HCT116 (cell line): ENCODE results near the gene C19orf25. TPM values are rescaled to one million over a fixed set of nuclear protein-coding genes. Genes with fewer than 3 reads are reported as not detected.

ENCODE experiments used
- ATAC-seq: fragments of 200-7000 bp; cut with Tn5 transposase; 2 replicates; pipeline ENCODE4 v1.9.1; 2020; ENCODE audit warnings: mild to moderate bottlenecking, moderate library complexity
- BruUV-seq: library from RNA; stranded (reverse); fragments of 400-500 nt; replicated peaks from 2 replicates; lab custom pipeline; 2021; lab: Mats Ljungman, UMichigan
- CTCF ChIA-PET: fragments of 300-600 bp; sonication (Branson Sonifier 250); formaldehyde crosslinking; loops from one replicate; lab custom pipeline; 2021; ENCODE audit warnings: antibody characterized with exemption; lab: Charles Lee
- POLR2A ChIA-PET: fragments of 300-600, 350-600 bp; sonication (Branson Sonifier 250); formaldehyde crosslinking; loops from one replicate; lab custom pipeline; 2021; ENCODE audit warnings: antibody characterized with exemption; lab: Charles Lee
- RAD21 ChIA-PET, 2 experiments: fragments of 300-600 bp; sonication (Branson Sonifier 250); formaldehyde crosslinking; loops; one replicate each; lab custom pipeline; 2023; ENCODE audit warnings: low total read pairs in 2 of 2; ENCODE audit not compliant: uncharacterized antibody in 2 of 2, unreplicated experiment in 2 of 2, low non-redundant PET in 1 of 2; lab: Charles Lee
- DNase-seq: peaks from one replicate; pipeline ENCODE4 v3.0.0-alpha.2; 2010; ENCODE audit warnings: low read depth, low spot score
- H2AFZ ChIP-seq: fragments of 200-600 bp; shearing (Covaris generic), sonication (generic); 2 replicates; pipeline ENCODE4 v1.6.1; 2017; ENCODE audit warnings: low read depth, mixed run types, mixed read lengths, antibody characterized with exemption, low read length; ENCODE audit not compliant: poor library complexity, severe bottlenecking
- H3K27ac ChIP-seq: 2 replicates; pipeline ENCODE4 v1.5.1; 2012; ENCODE audit warnings: low read depth, low read length
- H3K27me3 ChIP-seq: fragments of 200-600 bp; sonication (generic); 2 replicates; pipeline ENCODE4 v1.6.1; 2016; ENCODE audit warnings: mixed run types, low read length, mixed read lengths; ENCODE audit not compliant: insufficient read depth
- H3K36me3 ChIP-seq, 2 experiments: fragments of 200-500 bp in 1 of 2; fragments of 200-600 bp in 1 of 2; sonication (Bioruptor generic) in 1 of 2; sonication (generic) in 1 of 2; 2 replicates each; pipeline versions ENCODE4 v1.5.1 to v1.6.1; 2014 to 2016; ENCODE audit warnings: low read length in 2 of 2, inconsistent platforms in 1 of 2, mixed read lengths in 1 of 2, mixed run types in 1 of 2; ENCODE audit not compliant: insufficient read depth in 2 of 2, control insufficient read depth in 1 of 2
- H3K4me1 ChIP-seq, 2 experiments: fragments of 200-600 bp in 1 of 2; sonication (generic) in 1 of 2; 2 replicates each; pipeline versions ENCODE4 v1.5.1 to v1.6.1; 2012 to 2017; ENCODE audit warnings: low read length in 2 of 2, inconsistent platforms in 1 of 2, mild to moderate bottlenecking in 1 of 2, mixed read lengths in 1 of 2, mixed run types in 1 of 2, moderate library complexity in 1 of 2; ENCODE audit not compliant: insufficient read depth in 2 of 2, control insufficient read depth in 1 of 2
- H3K4me2 ChIP-seq: fragments of 200-600 bp; sonication (generic); 2 replicates; pipeline ENCODE4 v1.6.1; 2017; ENCODE audit warnings: mixed run types, low read length, mixed read lengths
- H3K4me3 ChIP-seq, 2 experiments: fragments of 200-600 bp in 1 of 2; sonication (generic) in 1 of 2; replicated peaks in 1 of 2; 2 replicates each; pipeline ENCODE4 v1.5.1; 2011 to 2016; ENCODE audit warnings: low read length in 2 of 2, control low read depth in 1 of 2, low read depth in 1 of 2, mild to moderate bottlenecking in 1 of 2, mixed read lengths in 1 of 2, mixed run types in 1 of 2
- H3K79me2 ChIP-seq: fragments of 200-600 bp; sonication (generic); 2 replicates; pipeline ENCODE4 v1.6.1; 2017; ENCODE audit warnings: mild to moderate bottlenecking, mixed run types, low read length, moderate library complexity, mixed read lengths; ENCODE audit not compliant: insufficient read depth
- H3K9ac ChIP-seq: fragments of 200-600 bp; sonication (generic); 2 replicates; pipeline ENCODE4 v1.6.1; 2016; ENCODE audit warnings: low read length, mixed read lengths
- H3K9me2 ChIP-seq: fragments of 200-600 bp; sonication (generic), shearing (Covaris generic); 2 replicates; pipeline ENCODE4 v1.6.1; 2017; ENCODE audit warnings: mixed run types, mild to moderate bottlenecking, moderate library complexity; ENCODE audit not compliant: insufficient read depth
- H3K9me3 ChIP-seq, 2 experiments: fragments of 200-500 bp in 1 of 2; fragments of 200-600 bp in 1 of 2; sonication (Bioruptor generic) in 1 of 2; sonication (generic) in 1 of 2; 2 replicates each; pipeline ENCODE4 v1.6.1; 2014 to 2017; ENCODE audit warnings: low read length in 2 of 2, mixed read lengths in 2 of 2, inconsistent platforms in 1 of 2, low read depth in 1 of 2, mild to moderate bottlenecking in 1 of 2, mixed run types in 1 of 2, moderate library complexity in 1 of 2; ENCODE audit not compliant: control insufficient read depth in 1 of 2, insufficient read depth in 1 of 2
- H4K20me1 ChIP-seq: fragments of 200-600 bp; sonication (generic), shearing (Covaris generic); 2 replicates; pipeline ENCODE4 v1.6.1; 2017; ENCODE audit warnings: mixed run types, mild to moderate bottlenecking, moderate library complexity; ENCODE audit not compliant: insufficient read depth
- ELF1 ChIP-seq: IDR thresholded peaks from 2 replicates; pipeline ENCODE4 v1.6.1; 2012; ENCODE audit warnings: low read depth, borderline replicate concordance
- EZH2 ChIP-seq: fragments of 200-600 bp; sonication (generic); IDR thresholded peaks from 2 replicates; pipeline ENCODE4 v1.6.1; 2017; ENCODE audit warnings: antibody characterized with exemption, mixed run types
- FOSL1 ChIP-seq: IDR thresholded peaks from 2 replicates; pipeline ENCODE4 v1.6.1; 2012; ENCODE audit warnings: low read depth
- TCF7L2 ChIP-seq: IDR thresholded peaks from 2 replicates; pipeline ENCODE4 v1.7.0; 2011; ENCODE audit warnings: borderline replicate concordance, inconsistent platforms; ENCODE audit not compliant: insufficient read depth, insufficient read length; ENCODE audit errors: extremely low read depth
- ZFX ChIP-seq: fragments of 450-650 bp; IDR thresholded peaks from 2 replicates; pipeline ENCODE4 v1.6.1; 2017
- ZNF274 ChIP-seq: fragments of 200-500 bp; sonication (Bioruptor generic); IDR thresholded peaks from 2 replicates; pipeline ENCODE4 v1.6.1; 2014; ENCODE audit warnings: mild to moderate bottlenecking, low read depth, low read length, inconsistent platforms
- intact Hi-C: fragments of 100-400 bp; cut with micrococcal nuclease; formaldehyde crosslinking; loops from 2 replicates; pipeline ENCODE4 v1.10.0; 2022
- total RNA-seq: library from RNA; stranded (reverse); gene quantifications from one replicate; pipeline ENCODE4 v1.2.1, GENCODE V29; 2021; ENCODE audit not compliant: unreplicated experiment

The C19orf25 gene
- total RNA-seq, 1 experiment from 2014 or later, result 48.8 TPM

DNA sequence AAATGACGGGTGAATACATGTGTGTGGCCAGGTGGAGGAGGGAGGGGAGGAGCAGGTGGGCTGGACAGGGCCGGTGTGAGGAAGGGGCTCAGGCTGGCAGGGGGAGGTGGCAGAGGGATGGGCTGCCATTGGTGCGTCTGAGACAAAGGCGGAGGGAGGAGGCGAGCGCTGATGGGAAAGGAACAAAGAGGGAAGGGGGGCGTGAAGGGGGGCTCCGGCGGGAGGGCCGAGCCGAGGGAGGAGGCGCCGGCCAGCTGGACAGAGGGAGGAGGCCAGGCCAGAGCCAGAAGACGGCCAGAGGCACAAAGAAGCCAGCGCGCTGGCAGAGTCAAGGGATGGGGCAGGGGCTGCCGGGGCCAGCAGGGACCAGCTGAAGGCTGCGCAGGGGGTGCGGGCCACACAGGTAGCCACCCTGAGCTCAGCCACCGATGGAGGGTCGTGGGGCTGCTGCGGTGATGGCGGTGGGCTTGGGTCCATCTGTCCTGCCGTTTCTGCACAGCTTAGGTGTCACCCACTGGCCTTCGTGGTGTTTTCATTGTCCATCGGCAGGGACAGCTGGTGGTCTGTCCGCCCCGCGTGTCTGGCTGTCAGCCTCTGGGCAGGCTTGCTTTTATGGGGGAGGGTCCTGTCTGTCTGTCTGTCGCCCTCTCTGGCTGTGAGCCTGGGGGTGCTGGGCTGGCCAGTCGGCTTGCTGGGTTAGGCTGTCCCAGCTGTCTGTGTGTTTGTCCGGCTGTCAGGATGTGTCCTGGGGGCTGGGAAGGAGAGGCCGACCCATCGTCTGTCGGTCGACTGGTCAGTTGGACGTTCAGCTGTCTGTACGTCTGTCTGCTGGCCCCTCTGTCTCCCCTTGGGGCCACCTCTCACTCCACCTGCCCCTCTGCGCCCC lies 26.9 kb downstream of the C19orf25 start:
- no peak for DNase-seq
- no peak for ATAC-seq
- H4K20me1 ChIP-seq, result no peaks in the 10 kb centered on the region
- H3K4me2 ChIP-seq, result no peak overlapping the region
- H3K4me1 ChIP-seq, result peaks cover 23 to 36% of the 10 kb centered on the region in 2 experiments
- H3K9me2 ChIP-seq, result no peaks in the 10 kb centered on the region
- H3K9me3 ChIP-seq, result no peaks in the 10 kb centered on the region
- no peaks in the 10 kb centered on the region; the same call in 1 of the 2 replicates for H3K27me3 ChIP-seq
- intact Hi-C loops, result no loop called here
- H3K36me3 ChIP-seq, result no peaks in the 10 kb centered on the region
- BruUV-seq, result no TSS peak
- no peaks in the 10 kb centered on the region for H3K79me2 ChIP-seq
- ChIA-PET CTCF (interaction anchor here (0.7 to 0.9 kb wide), 2 partner anchors 10 to 15 kb away, joined by 3 to 4 read pairs; no protein-coding TSS in a partner anchor), POLR2A (no interaction called here), RAD21 (no interaction called here)
- no peak overlapping the region for H3K27ac ChIP-seq
- TF ChIP-seq ZNF274 (no peak), FOSL1 (no peak), TCF7L2 (no peak), ELF1 (no peak), EZH2 (no peak), ZFX (no peak)
- H3K4me3 ChIP-seq, result no peak overlapping the region
- no peak overlapping the region for H3K9ac ChIP-seq
- no peak overlapping the region for H2AFZ ChIP-seq
